ENCODE measurements around the gene RAET1E. TPM values are rescaled to one million over a fixed set of nuclear protein-coding genes. Genes with fewer than 3 reads are reported as not detected.
A peak's percentile ranks its signal among the peaks of the same experiment; 100 is the strongest.

Gene RAET1E
- total RNA-seq, 1 donor, result 0.36 TPM

DNA sequence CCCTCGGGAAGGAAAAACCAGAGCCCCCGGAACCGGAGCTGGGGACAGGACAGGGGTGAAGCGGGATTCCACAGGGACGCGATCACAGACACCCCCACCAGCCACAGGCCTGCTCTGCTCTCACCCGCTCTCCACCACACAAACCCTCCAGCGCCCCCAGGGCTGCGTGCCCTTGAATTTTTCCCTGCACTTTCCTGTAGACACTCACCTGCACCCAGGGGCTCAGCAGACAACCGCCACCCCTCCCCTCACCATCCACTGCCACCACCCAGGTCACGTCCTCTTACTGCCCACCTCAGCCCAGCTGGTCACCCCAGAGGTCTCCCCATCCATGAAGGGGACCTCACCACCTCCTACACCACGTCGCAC, 44.5 kb upstream of the RAET1E start:
- peak overlapping the region; percentile 96 for H2AFZ ChIP-seq (ENCODE audit: low read length)
- H4K20me1 ChIP-seq (ENCODE audit: insufficient read depth, low read length), result no peaks in the 10 kb centered on the region
- peak overlapping the region; percentile 97 for H3K4me3 ChIP-seq (ENCODE audit: insufficient read depth, low read length)
- peak overlapping the region; percentile 80 for H3K27ac ChIP-seq (ENCODE audit: low read depth, low read length)
- TF ChIP-seq, protein P1, sequence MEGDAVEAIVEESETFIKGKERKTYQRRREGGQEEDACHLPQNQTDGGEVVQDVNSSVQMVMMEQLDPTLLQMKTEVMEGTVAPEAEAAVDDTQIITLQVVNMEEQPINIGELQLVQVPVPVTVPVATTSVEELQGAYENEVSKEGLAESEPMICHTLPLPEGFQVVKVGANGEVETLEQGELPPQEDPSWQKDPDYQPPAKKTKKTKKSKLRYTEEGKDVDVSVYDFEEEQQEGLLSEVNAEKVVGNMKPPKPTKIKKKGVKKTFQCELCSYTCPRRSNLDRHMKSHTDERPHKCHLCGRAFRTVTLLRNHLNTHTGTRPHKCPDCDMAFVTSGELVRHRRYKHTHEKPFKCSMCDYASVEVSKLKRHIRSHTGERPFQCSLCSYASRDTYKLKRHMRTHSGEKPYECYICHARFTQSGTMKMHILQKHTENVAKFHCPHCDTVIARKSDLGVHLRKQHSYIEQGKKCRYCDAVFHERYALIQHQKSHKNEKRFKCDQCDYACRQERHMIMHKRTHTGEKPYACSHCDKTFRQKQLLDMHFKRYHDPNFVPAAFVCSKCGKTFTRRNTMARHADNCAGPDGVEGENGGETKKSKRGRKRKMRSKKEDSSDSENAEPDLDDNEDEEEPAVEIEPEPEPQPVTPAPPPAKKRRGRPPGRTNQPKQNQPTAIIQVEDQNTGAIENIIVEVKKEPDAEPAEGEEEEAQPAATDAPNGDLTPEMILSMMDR (IDR thresholded peaks at IDR 0.05; ENCODE audit: extremely low read depth, low read depth, low read length), result no peak
- no peaks in the 10 kb centered on the region for H3K36me3 ChIP-seq (ENCODE audit: insufficient read depth, low read length)
- peak overlapping the region; percentile 89 for H3K4me2 ChIP-seq (ENCODE audit: insufficient read depth, low read length)
- peaks cover 14% of the 10 kb centered on the region for H3K27me3 ChIP-seq (ENCODE audit: insufficient read depth, low read length)
- H3K79me2 ChIP-seq (ENCODE audit: insufficient read depth, low read length), result peaks cover 2% of the 10 kb centered on the region
- H3K4me1 ChIP-seq (ENCODE audit: insufficient read depth, low read length), result peaks cover 16% of the 10 kb centered on the region
- H3K9me3 ChIP-seq (ENCODE audit: low read depth, low read length), result no peaks in the 10 kb centered on the region
- no peak for DNase-seq (ENCODE audit: insufficient read length, low spot score, missing footprints)

DNA sequence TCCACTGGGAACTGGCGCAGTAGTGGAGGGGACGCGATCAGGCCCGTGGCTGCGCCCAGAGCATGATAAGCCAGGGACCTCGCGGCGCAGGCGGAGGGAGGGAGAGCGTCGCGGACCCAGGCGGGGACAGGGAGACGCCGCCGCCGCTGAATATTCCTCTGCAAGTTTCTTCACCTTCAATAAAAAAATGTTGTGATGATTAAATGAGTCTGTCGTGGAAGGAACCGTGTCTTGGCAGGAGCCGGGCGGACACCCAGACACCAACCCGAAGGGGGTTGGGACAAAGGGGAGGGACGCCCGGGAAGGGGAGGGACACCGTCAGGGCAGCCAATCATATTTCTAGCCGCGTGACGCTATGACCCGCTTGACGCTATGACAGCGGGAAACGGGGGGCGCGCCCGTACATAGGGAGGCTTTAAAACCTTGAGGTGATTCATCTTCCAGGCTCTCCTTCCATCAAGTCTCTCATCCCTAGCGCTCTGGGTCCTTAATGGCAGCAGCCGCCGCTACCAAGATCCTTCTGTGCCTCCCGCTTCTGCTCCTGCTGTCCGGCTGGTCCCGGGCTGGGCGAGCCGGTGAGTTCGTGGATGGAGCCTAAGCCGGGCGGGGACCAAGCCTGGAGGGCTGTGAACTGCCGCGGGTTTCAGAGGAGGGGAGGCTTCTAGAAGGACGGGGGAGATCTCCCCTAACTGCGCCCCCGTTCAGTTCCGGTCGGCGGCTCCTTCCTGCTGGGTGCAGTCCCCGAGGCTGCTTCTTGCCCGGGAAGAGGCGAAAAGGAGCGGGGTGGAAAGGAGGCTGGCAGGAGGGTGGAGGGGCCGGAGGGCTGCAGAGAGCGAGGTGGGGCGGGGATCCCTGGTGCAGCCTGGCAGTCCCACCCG, 43.9 kb upstream of the RAET1E start, which contains the start of gene ULBP2:
Gene ULBP2 (plus strand): TSS at position 432 of the 878 bp plus-strand sequence. CDS start 59 bp downstream, at position 491.
- peak within 1 kb of the TSS; percentile 89 for H3K4me2 ChIP-seq (ENCODE audit: insufficient read depth, low read length)
- no peaks in the 10 kb centered on the region for H3K36me3 ChIP-seq (ENCODE audit: insufficient read depth, low read length)
- TF ChIP-seq, protein P1 (IDR thresholded peaks at IDR 0.05; ENCODE audit: extremely low read depth, low read depth, low read length), result no peak
- H3K79me2 ChIP-seq (ENCODE audit: insufficient read depth, low read length), result peaks cover 2% of the 10 kb centered on the region
- H3K4me1 ChIP-seq (ENCODE audit: insufficient read depth, low read length), result peaks cover 16% of the 10 kb centered on the region
- peaks cover 18% of the 10 kb centered on the region for H3K27me3 ChIP-seq (ENCODE audit: insufficient read depth, low read length)
- H3K9me3 ChIP-seq (ENCODE audit: low read depth, low read length), result no peaks in the 10 kb centered on the region
- peak within 1 kb of the TSS; percentile 97 for H3K4me3 ChIP-seq (ENCODE audit: insufficient read depth, low read length)
- peak; percentile 99 for DNase-seq (ENCODE audit: insufficient read length, low spot score, missing footprints)
- H3K27ac ChIP-seq (ENCODE audit: low read depth, low read length), result peak within 1 kb of the TSS; percentile 80
- no peaks in the 10 kb centered on the region for H4K20me1 ChIP-seq (ENCODE audit: insufficient read depth, low read length)
- H2AFZ ChIP-seq (ENCODE audit: low read length), result peak within 1 kb of the TSS; percentile 96

DNA sequence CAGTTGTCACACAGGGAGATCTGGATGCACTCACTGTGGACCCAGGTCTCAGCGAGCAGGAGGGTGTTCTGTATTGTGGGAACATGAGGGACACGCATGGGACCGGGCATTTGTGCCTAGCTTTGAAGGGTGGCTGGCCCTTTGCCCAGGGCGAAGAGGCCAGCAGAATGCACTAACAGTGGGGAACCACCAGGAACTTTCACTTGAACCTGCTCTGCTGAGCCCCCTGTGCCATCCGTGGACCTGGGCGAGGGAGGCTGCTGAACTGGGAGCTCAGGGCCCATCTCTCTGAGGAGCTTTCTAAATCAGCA, 42.7 kb upstream of the RAET1E start:
- TF ChIP-seq, protein P1 (IDR thresholded peaks at IDR 0.05; ENCODE audit: extremely low read depth, low read depth, low read length), result no peak
- Histone ChIP-seq H3K9me3 (ENCODE audit: low read depth, low read length) (no peaks in the 10 kb centered on the region), H2AFZ (ENCODE audit: low read length) (no peak overlapping the region), H3K27me3 (ENCODE audit: insufficient read depth, low read length) (peaks cover 29% of the 10 kb centered on the region), H3K27ac (ENCODE audit: low read depth, low read length) (no peak overlapping the region), H3K4me1 (ENCODE audit: insufficient read depth, low read length) (peaks cover 16% of the 10 kb centered on the region), H4K20me1 (ENCODE audit: insufficient read depth, low read length) (no peaks in the 10 kb centered on the region), H3K79me2 (ENCODE audit: insufficient read depth, low read length) (peaks cover 2% of the 10 kb centered on the region), H3K4me3 (ENCODE audit: insufficient read depth, low read length) (no peak overlapping the region), H3K36me3 (ENCODE audit: insufficient read depth, low read length) (no peaks in the 10 kb centered on the region), H3K4me2 (ENCODE audit: insufficient read depth, low read length) (no peak overlapping the region)
- DNase-seq (ENCODE audit: insufficient read length, low spot score, missing footprints), result no peak

DNA sequence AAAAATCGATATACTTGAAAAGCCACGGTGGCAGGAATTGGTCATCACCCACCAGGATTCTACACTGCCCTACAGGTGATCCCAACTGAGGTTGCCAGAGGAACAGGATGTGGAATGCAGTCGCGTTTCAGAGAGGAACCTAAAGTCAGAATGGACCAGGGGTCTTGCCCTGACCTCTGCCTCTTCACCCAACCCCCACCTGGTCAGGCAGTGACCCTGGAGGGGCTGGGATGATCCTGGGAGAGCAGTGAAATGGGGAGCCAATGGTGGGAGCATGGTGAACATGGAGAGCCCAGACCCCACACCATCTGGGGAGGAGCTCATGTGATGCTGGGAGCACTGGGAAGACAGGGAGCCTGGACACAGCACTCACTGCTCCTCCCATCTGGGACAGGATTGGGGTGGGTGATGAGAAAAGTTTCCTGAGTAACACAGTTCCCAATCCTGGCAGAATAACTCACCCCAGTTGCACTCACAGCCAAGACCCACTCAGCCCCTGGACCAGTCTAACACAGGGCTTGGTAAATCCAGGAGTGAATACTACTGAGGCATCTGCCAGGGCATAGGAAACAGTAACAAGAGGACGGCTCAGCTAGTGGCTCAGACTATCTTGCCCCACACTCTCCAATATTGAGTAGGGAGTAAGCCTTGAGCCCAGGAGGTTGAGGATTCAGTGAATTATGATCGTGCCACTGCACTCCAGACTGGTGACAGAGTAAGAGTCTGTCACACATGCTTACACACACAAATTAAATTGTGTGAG, 42.2 kb upstream of the RAET1E start:
- H3K79me2 ChIP-seq (ENCODE audit: insufficient read depth, low read length), result peaks cover 2% of the 10 kb centered on the region
- no peak overlapping the region for H3K4me3 ChIP-seq (ENCODE audit: insufficient read depth, low read length)
- H3K36me3 ChIP-seq (ENCODE audit: insufficient read depth, low read length), result no peaks in the 10 kb centered on the region
- peaks cover 34% of the 10 kb centered on the region for H3K27me3 ChIP-seq (ENCODE audit: insufficient read depth, low read length)
- no peak overlapping the region for H3K27ac ChIP-seq (ENCODE audit: low read depth, low read length)
- peaks cover 16% of the 10 kb centered on the region for H3K4me1 ChIP-seq (ENCODE audit: insufficient read depth, low read length)
- H3K4me2 ChIP-seq (ENCODE audit: insufficient read depth, low read length), result no peak overlapping the region
- H4K20me1 ChIP-seq (ENCODE audit: insufficient read depth, low read length), result no peaks in the 10 kb centered on the region
- no peak for DNase-seq (ENCODE audit: insufficient read length, low spot score, missing footprints)
- no peaks in the 10 kb centered on the region for H3K9me3 ChIP-seq (ENCODE audit: low read depth, low read length)
- TF ChIP-seq, protein P1 (IDR thresholded peaks at IDR 0.05; ENCODE audit: extremely low read depth, low read depth, low read length), result no peak
- no peak overlapping the region for H2AFZ ChIP-seq (ENCODE audit: low read length)
